GM19240 (cell line): ENCODE measurements around the gene ATAD3C.
"Not testable (repeated sequence)": the region's sequence is repeated elsewhere in the genome, so short reads cannot be mapped to it uniquely, and the experiment has no call there.

Experiments
- DNase-seq: peaks from one replicate; pipeline ENCODE4 v3.0.0; 2011; ENCODE audit warnings: low spot score; ENCODE audit not compliant: insufficient read length

ATAD3C gene

DNA sequence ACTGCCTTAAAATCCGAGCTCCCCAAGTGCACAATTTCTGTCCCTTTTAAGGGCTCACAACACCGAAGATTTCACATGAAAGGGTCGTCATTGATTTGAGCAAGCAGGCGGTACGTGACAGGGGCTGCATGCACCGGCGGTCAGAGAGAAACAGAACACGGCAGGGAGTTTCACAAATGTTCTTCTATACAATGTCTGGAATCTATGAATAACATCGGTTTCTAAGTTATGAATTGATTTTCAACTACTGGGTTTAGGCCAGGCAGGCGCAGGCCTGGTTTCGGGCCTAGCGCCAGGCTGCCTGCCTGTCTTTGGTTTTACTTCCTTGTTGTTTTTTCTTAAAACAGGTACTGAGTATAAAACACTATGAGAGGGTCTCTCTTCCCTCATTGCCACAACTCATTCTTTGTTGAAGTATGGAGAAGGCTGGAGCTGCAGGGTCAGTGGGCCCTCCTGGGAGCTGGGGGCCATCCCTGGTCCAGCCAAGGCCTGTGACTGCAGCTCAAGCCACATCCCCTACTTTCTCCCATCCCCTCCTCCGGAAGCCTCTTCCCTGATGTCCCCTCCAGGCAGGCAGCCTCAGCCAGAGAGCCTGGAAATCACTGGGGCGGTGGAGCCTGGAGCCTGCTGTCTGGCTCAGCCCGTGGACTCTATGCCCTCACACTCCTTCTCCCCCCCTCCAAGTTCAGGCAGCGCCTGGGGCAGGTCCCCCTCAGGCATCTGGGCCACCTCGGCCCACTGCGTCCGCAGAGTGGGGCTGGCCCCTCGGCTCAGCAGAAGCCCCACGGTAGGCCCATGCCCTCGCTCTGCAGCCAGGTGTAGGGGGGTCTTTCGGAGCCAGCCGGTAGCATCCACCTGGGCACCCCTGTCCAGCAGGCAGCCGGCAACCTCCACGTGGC is 30.8 kb upstream of the ATAD3C start:
- DNase-seq: no peak

DNA sequence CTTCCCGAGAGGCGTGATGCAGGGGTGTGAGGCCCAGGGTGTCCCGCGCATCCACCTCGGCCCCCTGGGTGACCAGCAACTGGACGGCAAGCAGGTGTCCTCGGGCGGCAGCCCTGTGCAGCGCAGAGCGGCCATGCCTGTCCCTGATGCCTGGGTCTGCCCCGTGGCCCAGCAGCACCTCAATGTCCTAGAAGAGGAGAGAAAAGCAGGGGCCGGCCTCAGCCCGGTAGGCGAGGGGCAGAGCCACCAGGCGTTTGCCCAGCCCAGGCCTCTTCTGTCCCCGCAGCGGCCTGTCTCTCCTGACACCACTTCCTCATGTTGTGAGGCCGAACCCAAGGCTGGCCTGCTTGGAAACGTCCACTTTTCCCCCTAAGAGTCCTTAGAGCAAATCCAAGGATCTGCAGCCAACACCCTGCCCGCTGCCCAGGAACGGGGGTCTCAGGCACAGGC is 30.1 kb upstream of the ATAD3C start:
- DNase-seq: no peak

DNA sequence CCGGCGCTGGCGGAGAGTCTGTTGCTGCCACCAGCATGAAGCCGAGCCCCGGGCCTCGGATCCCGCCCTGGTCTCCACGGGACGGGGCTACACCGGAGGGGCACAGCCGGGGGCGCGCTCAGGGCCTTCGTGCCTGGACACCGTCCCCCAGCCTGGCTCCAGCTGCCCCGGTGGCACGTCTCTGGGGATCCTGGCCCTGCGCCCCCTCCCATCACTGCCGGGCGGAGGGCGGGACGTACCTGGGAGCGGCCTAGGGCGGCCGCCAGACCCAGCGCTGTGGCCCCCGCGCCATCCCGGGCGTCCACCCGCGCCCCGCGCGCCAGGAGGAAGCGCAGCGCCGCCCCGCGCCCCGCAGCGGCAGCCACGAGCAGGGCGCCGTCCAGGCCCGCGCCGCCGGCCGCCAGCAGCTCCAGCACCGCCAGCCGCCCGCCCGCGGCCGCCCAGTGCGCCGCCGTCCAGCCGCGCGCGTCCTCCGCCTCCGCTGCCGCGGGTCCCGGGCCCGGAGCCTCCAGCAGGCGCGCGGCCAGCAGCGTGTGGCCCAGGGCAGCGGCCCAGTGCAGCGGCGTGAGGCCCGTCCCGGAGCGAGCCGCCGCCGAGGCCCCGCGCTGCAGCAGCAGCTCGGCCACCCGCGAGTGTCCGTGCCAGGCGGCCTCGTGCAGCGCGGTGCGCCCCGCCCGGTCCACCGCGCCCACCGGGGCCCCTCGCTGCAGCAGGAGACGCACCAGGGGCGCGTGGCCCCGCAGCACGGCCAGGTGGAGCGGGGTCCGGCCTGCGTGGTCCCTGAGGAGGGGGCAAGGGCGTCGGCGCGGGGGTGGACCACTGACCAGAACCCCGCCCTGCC is 29.5 kb upstream of the ATAD3C start:
- DNase-seq: no peak

DNA sequence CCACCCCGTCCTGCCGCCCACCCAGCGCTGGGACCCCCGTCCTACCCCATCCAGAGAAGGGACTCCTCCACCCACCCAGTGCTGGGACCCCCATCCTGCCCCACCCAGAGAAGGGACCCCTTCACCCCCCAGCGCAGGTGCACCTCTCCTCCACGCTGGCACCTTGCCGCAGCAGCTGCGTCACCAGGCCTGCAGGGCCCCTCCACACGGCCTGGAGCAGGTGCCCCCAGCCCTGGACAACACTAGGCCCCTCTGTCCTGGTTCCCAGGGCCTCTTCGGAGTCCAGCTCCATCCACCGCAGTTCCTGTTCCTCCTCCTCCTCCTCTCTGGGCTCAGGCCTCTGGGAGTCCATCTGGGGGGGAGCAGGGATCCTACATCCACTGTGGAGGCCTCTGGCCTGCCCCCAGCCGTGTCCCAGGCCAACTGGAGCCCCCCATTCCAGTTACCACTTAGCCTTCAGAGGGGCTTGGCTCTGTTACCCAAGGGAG is 28.8 kb upstream of the ATAD3C start:
- DNase-seq: no peak

DNA sequence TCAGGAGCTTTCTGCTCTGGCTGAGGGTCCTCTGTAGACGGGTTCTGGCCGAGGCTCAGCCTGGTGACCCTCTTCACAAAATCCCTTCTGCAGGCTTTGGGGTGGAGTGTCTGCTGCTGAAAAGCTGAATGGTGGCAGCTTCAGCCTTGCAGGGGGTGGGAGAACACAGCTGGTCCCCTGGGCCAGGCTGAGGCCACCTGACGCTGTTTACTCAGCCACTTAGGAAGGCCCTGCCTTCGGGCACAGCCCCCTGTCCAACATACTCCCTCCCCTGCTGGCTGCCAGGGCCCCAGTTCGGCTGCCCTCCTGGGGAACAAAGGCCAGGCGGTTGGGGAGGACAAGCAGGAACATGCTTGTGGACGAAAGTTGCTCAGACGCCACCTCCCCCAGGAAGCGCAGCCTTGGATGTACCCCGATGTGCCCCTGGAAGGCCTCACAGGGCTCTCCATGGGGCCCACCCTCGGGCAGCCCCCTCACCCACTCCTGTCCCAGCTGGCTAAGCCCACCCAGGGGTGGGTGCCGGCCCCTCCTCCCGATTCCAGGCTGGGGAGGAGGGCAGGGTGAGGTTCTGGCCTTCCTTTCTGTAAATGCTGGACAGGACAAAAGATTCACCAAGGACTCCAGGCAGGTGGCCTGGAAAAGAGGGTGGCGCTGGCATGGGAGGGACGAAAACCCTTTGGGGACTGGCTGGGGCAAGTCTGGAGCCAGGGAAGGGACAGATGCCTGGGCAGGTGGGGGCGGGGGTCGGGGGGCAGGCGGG is 28.2 kb upstream of the ATAD3C start, which contains the start of gene ANKRD65:
Gene ANKRD65 (minus strand): TSS at position 130 of the 760 bp plus-strand sequence. CDS start 271 bp downstream, outside the sequence.
- DNase-seq: no peak

DNA sequence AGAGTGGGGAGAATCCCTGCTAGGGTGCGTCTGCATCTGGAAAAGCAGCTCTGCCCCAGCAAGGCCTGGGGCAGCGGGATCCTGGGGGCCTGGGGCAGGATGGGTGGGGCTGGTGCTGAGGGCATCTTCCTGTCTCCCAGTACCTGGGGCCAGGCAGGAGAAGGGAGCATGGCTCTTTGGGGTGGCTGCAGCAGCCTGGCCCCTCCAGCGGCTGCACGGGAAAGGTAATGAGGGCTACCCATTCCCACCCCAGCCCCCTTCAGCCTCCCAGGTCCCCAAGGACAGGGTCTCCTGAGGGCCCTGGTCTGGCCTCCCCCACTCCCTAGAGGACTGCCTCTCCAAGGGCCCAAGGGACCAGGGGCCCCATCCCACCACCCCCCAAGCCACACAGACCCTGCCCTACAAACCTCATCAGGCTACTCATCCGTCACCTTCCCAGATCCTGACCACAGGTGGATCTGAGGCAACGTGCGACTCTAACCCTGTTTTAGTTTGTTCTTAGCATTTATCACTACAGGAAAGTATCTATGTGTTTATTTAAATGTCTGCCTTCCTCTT is 27.5 kb upstream of the ATAD3C start:
- no peak for DNase-seq

DNA sequence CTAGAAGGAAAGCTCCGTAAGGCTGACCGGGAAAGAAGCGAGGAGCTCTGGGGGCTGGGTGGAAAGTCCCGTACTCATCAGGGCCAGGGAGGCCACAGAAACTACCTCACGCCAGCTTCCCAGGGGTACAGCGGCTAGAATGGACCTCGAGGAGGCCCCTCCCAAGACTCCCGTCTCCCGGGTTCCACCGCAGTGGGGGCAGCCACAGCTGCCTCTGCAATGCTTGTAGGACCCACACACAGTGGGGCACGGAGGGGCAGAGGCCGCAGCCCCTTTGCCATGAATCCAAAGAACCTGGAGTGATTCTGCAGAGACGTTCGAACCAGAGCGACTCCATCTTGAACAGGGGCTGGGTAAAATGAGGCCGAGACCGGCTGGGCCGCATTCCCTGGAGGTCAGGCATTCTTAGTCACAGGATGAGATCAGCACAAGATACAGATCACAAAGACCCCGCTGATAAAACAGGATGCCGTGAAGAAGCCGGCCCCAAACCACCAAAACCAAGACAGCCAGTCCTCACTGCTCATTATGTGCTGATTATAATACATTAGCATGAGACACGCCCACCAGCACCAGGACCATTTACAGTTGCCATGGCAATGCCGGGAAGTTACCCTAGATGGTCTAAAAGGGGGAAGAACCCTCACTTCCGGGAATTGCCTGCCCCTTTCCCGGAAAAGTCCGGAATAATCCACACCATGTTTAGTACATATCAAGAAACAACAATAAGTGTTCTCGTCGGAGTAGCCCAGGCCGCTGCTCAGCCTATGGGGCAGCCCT is 26.8 kb upstream of the ATAD3C start:
- no peak for DNase-seq

DNA sequence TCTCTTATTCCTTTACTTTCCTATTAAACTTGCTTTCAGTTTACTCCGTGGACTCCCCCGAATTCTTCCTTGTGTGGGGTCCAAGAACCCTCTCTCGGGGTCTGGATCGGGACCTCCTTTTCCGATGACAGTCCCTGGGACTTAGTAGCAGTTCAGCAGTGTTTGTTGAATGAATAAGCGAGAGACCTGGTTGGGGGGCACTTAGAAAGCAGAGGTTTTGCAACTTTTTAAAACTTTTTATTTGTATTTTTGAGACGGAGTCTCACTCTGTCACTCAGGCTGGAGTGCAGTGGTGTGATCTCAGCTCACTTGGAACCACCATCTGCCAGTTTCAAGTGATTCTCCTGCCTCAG is 26.3 kb upstream of the ATAD3C start:
- no peak for DNase-seq

DNA sequence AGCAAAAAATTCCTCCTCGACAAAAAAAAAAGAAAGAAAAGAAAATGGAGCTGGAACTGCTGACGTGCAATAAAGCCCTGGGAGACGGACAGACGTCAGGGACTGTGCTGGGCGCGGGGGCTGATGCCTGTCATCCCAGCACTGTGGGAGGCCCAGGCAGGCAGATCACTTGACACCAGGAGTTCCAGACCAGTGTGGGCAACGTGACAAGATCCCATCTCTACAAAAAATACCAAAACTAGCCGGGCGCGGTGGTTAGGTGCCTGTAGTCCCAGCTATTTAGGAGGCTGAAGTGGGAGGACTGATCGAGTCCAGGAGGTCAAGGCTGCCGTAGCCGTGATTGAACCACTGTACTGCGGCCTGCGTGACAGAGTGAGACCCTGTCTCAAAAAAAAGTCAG is 24.8 kb upstream of the ATAD3C start:
- DNase-seq: no peak

DNA sequence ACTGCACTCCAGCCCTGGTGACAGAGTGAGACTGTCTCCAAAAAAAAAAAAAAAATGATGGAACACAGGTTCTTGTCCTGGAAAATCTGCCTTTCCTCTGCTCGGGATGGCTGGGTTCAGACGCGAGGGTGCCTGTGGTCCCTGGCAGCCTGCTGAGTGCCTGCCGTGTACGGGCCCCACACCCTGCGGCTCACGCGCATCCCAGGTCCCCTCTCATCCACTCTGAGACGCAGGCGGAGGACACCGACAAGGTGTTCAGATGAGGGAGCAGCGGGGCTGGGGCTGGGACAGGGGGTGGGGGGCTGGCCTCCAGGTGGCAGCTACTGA is 24.1 kb upstream of the ATAD3C start:
- no peak for DNase-seq

DNA sequence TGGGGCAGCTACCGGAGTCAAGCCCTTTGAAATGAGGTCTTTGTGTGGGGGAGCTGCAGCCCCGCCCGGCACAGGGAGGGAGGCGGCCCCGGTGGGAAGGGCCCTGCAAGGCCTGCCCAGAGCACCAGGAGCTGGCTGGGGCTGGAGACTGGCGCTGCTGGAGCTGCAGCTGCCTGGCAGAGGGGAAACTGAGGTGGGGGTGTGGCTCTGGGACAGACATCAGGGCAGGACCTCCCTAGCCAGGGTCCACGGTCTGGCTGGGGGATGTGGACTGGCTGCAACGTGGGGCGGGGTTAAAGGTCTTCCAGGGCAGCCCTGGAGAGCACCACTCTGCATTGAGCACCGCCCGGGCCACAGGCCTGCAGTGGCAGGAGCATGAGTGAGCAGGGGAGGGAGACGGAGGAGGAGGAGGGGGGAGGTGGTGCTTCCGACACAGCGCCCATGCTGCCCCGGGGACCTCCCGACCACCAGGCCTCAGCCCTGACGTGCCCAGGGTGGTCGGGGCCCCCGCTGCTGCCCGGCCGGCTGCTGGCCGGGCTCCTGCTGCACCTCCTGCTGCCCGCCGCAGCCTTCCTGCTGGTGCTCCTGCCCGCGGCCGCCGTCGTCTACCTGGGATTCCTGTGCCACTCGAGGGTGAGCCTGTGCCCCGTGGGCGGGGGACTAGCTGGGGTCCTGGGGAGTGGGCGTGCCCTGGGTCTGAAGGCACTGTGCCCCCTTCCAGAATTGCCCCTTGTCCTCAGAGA is 23.6 kb upstream of the ATAD3C start:
- no peak for DNase-seq

DNA sequence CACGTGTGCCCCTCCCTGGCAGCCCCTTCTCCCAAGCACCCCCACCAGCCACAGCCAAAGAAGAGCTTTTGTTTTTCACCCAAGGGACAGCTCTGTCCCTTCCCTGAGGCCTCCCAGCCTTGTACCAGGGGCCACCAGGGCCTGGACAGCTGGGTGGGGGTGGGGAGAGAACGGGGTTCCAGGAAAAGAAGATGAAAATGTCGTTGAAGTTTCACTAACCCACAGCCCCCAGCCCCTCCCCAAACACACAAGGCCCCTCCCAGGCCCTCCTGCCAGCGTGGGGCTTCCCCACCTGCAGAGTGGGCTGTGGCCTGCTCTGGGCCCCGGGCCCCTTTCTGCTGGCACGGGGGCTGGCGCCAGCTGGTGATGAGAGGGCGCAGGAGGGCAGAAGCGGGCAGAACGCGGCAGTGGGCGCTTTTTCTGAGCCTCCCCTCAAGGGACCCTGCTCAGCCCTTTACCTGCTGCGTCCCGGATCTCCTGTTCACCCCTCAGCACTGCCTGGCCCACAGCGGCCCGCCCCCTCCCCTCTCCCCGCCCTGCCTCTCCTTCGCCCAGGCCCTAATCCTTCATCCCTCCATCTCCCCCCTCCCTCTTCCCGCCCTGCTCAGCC is 22.9 kb upstream of the ATAD3C start:
- no peak for DNase-seq

DNA sequence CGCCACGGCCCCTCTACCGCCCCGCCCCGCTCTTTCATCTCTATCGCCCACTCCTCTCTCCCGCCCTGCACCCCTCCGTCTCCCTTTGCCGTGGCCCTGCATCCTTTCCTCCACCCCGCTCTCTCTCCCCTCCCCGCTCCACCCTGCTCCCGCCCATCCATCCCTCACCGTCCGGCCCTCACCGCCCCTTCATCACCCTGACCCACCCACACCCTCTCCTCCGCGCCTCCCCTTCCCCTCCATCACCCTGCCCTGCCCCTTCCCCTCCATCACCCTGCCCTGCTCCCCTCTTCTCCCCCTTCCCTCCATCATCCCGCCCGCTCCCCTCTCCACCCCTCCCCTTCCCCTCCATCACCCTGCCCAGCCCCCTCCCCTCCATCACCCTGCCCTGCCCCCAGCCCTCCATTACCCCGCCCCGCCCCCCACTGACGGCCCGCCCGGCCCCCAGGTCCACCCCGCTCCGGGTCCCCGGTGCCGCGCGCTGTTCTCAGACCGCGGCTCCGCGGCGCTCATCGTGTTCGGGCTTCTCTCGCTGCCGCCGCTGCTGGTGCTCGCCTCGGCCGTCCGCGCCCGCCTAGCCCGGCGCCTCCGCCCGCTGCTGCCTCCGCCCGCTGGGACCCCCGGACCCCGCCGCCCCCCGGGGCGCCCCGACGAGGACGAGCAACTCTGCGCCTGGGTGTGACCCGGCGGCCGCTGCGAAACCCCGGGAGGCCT is 22.2 kb upstream of the ATAD3C start:
- DNase-seq: no peak

DNA sequence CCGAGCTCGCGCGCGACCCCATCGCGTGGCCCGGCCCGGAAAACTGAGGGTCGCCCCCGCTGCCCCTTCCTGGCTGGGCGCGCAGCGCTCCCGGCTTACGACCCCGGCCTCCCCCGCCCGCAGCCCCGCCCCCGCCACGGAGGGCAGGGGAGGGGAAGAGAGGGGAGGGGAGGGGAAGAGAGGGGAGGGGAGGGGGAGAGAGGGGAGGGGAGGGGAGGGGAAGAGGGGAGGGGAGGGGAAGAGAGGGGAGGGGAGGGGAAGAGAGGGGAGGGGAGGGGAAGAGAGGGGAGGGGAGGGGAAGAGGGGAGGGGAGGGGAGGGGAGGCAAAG is 21.7 kb upstream of the ATAD3C start:
- DNase-seq: no peak

DNA sequence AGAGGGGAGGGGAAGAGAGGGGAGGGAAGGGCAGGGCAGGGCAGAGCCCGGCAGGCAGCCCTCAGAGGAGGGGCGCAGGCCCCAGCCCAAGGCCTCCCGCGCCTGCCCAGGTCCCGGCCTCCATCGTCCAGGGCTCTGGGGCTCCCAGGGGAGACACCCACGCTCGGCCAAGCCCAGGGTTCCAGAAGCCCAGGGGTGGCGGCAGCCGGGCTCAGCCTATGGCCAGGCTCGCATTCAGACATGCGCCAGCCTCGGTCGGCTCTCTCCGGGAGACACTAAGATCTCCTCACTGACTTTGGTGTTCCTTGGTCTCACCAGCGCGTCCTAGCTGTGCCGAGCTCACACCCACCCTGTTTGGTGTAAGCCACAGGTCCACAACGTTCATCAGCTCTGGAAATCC is 21.3 kb upstream of the ATAD3C start:
- no peak for DNase-seq

DNA sequence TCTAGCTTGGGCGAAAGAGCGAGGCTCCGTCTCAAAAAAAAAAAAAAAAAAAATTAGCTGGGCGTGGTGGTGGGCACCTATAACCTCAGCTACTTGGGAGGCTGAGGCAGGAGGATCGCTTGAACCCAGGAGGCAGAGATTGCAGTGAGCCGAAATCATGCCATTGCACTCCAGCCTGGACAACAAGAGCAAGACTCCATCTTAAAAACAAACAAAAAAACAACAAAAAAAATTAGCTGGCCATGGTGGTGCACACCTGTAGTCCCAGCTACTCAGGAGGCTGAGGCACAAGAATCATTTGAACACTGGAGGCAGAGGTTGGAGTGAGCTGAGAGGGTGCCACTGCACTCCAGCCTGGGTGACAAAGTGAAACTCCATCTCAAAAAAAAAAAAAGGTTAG is 20.5 kb upstream of the ATAD3C start:
- DNase-seq: not testable (repeated sequence)

DNA sequence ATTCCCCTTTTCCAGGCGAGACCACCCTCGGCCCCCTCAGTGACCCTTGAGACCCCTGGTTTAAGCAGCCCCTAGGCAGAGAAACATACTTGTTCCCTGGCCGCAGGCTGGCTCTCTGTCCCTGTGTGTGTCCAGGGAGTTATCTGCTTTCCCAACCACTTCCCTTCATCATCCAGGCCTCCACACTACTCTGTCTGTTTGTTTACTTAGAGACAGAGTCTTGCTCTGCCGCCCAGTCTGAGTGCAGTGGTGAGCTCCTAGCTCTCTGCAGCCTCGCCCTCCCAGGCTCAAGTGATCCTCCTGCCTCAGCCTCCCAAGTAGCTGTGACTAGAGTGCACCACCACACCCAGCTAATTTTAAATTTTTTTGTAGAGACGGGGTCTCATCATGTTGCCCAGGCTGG is 19.8 kb upstream of the ATAD3C start:
- no peak for DNase-seq

DNA sequence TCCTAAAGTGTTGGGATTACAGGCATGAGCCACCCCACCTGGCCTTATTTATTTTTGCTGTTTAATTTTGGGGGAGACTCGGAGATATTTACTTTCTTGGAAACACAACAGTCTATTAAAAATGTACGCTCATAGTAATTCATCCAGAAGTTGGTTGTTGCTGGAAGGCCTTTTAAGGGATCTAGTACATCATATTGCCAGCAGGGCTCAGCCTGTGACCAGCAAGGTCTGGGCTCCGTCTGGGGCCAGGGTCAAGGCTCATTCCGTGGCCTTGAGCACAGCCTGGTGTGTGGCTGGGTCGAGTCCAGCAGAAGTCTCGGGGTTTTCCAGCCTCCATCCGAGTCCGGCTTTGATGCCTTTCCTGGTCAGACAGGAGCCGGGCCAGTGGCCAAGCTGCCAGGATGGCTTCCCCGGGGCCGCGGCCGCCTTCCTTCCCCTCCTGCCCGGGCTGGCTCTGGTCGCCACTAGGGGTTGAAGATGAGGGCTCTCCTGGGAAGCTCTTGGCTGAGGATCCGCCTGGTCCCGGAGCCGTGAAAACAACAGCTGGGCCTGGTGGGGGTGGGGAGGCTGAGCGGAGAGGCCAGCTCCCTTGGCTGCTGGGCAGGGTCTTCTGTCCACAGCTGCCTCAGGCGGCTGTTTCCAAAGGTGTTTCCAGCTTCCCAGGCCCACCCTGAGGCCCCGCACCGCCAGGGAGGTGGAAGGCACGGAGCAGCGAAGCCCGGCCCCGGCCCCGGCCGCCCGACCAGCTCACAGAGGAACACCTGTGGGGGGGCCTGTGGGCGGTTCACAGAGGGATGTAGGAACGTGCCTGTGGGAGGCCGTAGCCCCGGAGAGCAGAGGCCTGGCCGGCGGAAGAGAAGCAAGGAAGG is 19.1 kb upstream of the ATAD3C start:
- no peak for DNase-seq
